ENCODE measurements around the gene PSMD13.

DNA sequence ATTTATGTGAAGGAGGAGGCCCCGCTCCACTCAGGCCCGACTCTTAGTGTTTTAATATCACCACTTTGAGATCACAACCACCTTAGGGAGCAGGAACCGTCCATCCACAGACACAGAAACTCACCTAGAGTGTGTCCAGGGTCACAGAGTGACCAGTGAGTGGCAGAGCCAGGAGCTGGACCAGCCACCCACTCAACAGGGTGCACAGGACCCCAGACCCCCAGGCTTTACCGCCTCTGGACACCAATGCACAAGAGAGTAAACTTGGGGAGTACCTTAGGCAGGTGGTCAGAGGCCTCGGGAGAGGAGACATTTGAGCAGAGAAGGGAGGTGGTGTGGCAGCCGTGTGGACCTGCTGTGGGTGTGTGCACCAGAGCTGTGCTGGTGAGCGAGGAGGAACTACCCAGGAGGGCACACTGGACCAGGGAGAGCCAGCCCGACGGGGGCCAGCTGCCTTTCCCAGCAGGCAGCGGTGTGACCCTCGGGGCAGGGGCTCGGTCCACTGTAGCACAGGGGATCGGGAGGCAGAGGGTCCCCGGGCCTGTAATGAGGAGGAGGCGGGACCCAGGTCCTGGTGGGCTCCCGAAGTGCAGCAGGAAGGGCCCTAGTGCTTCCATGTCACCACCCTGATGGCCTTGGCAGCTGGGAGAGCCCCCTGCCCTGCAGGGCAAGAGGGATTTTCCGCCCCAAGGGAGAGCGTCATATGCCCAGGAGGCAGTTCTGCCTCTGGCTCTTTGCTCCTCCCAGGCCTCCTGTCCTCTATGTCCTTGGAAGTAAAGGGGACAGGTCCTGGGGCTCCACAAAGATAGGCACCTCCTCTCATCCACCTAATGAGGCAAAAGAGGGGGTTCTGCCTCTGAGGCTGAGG is 33.9 kb downstream of the PSMD13 start:
- TF ChIP-seq, protein P1, sequence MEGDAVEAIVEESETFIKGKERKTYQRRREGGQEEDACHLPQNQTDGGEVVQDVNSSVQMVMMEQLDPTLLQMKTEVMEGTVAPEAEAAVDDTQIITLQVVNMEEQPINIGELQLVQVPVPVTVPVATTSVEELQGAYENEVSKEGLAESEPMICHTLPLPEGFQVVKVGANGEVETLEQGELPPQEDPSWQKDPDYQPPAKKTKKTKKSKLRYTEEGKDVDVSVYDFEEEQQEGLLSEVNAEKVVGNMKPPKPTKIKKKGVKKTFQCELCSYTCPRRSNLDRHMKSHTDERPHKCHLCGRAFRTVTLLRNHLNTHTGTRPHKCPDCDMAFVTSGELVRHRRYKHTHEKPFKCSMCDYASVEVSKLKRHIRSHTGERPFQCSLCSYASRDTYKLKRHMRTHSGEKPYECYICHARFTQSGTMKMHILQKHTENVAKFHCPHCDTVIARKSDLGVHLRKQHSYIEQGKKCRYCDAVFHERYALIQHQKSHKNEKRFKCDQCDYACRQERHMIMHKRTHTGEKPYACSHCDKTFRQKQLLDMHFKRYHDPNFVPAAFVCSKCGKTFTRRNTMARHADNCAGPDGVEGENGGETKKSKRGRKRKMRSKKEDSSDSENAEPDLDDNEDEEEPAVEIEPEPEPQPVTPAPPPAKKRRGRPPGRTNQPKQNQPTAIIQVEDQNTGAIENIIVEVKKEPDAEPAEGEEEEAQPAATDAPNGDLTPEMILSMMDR (IDR thresholded peaks at IDR 0.05): no peak
- peak in 1 of 4 donors; percentile 6 for TF ChIP-seq POLR2A (IDR thresholded peaks at IDR 0.05)

All from upper lobe of left lung (tissue), 4 donors.